GM18520 (cell line): Measurements from ENCODE around the gene CLIC4.
"Not testable (repeated sequence)": the region's sequence is repeated elsewhere in the genome, so short reads cannot be mapped to it uniquely, and the experiment has no call there.

ENCODE experiments used
- ATAC-seq: cut with Tn5 transposase; IDR thresholded peaks from one replicate; pipeline ENCODE4 v1.9.1; 2021; ENCODE audit not compliant: unreplicated experiment

Gene CLIC4

DNA sequence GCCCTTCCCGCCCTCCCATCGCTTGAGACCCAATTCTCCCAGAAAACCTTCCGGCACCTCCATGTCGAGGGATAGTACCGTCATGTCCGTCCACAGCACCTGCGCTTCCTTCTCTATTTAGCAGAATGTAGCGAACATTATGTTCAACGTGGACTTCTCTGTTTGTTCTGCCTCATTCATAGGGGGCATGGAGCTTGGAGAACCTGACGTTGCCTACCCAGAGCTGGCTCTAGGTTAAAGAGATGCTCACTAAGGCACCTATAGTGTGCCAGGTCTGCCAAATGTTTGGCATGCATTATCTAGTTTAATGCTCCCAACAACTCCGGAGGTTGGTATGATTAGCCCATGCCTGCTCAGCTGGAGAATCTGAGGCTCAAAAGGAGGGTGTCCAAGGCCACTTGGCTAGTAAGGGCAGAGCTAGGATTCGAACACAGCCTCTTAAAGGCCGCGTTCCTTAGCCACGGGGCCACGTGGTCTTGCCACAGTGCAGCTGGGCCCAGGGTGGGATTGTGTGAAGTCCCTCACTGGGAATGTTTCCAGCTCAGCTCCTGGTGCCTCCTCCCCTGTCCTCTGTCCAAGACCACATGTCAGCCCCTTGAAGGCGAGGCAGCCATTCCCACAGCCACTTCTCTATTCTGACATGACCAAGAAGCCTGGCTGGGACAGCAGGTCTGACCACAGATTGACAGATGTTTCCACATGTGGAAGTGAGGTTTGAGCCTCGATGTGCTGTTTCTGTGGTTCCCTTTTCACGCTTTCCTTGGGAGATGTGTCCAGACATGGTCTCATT lies 127.0 kb downstream of the CLIC4 start:
- ATAC-seq = no peak

DNA sequence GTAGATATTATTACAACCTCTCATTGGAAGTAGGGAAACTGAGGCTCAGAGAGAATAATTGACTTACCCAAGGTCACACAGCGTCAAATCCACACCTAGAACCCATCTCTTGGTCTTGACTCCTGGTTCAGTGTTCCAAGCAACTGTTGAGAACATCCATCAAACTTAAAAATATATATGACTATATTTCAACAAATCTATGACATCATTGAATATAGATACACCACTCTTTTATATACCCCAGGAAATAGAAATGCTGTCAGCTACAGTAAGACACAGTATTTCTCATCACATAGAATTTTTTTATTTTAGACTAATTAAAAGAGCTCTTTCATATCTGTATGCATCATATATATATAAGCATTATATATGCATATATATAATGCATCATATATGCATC lies 127.9 kb downstream of the CLIC4 start:
- no peak for ATAC-seq

DNA sequence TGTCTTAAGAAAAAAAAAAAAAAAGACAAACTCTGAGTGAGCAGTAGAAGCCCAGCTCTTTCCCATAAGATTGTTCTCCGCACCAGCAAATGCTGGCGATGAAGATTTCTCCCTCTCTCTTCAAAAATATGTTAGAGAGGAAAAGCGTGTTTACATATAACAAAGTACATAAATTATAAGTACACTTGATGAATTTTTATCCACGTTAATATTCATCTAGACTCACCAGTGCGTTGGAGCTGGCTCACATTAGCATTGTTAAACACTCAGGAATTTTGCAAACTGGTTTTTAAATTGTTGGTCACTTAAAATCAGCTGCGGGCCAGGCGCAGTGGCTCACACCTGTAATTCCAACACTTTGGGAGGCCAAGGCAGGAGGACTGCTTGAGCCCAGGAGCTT lies 128.8 kb downstream of the CLIC4 start:
- ATAC-seq = no peak

DNA sequence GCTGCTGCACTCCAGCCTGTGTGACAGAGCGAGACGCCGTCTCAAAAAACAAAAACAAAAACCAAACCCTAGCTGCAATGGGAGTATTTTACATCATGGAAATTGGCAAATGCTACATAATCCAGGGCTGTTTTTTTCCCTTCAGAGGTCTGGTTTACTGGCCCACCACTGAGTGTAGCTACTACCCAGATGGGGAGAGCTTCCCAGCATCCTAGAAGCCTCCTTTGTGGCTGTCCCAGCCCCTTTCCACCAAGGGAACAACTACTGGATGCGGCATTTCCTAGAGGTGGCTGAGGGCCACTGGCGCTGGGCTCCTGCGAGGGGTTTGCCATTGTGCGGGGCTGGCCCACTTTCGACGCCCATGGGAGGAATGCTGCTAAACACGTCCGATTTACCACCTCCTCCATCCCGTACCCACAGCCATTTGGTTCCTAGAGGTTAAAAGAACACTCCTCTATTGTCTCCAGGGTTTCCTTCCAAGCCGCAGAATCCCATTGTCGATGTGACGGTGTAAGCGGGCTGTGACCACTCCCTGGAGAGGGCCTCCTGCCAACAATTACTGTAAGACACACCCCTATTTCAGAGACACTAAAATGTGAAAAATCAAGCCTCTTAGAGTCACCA lies 129.5 kb downstream of the CLIC4 start:
- no peak for ATAC-seq

DNA sequence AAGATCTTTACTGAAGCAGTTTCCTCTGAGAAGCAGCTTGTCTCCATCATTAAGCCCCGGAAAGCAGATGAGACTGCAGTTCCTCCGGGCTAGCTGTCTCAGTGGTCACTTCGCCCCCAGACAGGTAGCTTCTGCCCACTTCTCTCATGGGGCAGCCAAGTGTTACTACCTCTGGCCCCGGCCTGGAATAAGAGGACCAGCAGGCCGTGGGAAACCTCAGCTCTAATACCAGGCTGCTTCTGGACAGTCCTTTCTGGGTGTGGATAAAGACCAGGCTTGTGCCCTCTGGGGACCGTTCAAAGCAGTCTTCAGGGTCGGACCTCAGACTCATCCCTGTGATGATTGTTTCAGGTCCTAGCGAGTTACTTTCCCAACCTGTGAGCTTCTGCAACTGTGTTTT lies 130.0 kb downstream of the CLIC4 start:
- ATAC-seq = no peak

DNA sequence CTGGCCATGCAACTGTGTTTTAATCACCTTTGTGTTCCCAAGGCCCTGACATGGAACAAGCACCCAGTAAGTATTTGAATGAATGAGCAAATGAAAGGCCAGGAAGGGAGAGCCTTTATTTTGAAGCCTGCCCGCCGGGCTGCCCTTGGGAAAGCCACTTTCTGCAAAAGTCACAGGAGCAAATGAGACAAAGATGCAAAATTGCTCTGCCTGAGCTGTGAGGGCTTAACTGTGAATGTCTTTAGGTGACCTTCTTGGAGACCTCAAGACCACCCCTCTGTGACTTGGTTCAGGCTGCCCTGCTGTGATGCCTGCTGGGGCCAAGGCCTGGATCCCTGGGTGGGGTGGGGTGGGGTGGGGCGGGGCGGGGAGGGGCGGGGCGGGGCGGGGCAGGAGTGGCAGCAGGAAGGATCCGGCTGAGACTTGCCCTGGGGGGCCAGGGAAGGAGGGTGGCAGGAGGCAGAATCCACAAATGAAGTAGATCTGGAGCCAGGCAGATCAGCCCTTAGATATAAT lies 130.8 kb downstream of the CLIC4 start:
- ATAC-seq = no peak

DNA sequence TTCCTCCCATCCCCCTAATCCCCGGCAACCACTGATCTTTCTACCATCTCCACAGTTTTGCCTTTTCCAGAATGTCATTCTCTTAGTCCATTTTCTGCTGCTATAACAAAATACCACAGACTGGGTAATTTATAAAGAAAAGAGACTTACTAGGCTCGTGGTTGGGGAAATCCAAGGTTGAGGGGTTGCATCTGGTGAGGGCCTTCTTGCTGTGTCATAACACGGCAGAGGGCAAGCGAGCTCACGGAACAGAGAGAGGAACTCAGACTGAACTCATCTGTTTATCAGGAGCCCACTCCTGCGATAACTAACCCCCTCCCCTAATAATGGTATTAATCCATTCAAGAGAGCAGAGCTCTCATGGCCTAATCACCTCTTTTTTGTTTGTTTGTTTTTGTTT lies 132.8 kb downstream of the CLIC4 start:
- ATAC-seq = no peak

DNA sequence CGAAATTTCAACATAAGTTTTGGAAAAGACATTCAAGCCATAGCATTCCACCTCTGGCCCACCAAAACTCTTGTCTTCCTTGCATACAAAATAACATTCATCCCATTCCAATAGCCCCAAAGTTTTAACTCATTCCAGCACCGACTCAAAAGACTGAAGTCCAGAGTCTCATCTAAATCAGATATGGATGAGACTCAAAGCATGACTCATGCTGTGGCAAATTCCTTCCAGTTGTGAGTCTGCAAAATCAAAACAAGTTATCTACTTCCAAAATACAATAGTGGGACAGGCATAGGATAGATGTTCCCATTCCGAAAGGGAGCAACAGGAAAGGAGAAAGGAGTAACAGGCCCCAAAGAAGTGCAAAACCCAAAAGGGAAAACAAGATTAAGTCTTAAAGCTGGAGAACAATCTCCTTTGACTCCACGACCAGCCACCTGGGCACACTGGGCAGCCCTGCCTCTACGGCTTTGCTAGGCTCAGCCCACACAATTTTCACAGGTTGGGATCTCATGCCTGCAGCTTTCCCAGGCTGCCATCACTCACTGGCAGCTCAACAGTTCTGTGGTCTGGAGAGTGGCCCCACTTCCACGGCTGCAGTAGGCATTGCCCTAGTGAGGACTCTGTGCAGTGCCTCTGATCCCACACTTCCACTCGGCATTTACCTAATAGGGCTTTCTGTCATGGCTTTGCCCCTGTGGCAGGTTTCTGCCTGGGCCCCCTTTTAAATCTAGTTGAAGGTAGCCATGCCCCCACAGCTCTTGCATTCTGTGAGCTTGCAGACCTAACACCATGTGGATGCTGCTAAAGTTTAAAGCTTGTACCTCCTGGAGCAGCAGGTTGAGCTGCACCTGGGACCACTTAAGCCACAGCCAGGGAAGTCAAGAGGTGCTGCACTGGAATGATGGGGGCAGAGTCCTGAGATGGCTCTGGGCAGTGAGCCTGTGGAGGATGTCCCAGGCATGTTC lies 133.8 kb downstream of the CLIC4 start:
- ATAC-seq = no peak

DNA sequence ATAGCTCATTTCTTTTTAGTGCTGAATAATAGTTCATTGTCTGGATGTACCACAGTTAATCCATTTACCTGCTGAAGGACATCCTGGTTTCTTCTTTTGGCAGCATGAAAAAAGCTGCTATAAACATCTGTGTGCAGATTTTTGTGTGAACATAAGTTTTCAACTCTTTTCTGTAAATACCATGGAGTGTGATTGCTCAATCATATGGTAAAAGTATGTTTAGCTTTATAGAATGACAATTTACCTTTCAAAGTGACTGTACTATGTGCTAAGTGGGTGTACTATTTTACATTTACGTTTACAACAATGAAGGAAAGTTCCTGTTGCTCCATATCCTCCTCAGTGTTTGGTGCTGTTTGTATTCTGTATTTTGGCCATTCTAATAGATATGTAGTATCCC lies 135.8 kb downstream of the CLIC4 start:
- ATAC-seq = no peak

DNA sequence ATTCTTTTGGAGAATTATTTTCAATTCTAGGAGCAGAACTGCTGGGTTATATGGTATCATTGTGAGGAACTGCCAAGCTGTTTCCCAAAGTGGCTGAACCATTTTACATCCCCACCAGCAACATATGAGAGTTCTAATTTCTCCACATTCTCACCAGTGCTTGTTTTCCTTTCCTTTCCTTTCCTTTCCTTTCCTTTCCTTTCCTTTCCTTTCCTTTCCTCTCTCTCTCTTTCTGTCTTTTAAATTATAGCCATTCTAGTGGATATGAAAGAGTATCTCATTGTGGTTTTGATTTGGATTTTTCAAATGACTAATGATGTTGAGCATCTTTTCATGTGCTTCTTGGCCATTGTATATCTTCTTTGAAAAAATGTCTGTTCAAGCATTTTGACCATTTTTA lies 139.5 kb downstream of the CLIC4 start:
- no peak for ATAC-seq

DNA sequence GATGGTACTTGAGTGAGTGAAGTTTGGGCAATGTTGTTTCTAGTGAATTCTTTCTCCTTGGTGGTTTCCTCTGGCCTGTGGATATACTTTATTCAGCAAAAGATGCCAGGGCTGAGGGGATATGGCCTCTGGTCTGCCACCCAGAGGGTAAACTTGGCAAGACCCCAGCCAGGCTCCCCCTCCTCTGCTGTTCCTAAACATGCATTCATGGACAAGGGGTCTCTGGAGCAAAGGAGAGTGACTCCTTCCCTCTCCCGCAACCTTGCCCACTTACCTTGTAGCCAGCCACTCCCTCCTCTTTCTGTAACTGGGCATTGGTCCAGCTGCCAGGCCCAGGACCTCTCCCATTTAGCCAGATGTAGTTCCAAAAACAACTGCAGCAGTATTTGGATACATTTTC lies 141.0 kb downstream of the CLIC4 start:
- ATAC-seq = no peak

DNA sequence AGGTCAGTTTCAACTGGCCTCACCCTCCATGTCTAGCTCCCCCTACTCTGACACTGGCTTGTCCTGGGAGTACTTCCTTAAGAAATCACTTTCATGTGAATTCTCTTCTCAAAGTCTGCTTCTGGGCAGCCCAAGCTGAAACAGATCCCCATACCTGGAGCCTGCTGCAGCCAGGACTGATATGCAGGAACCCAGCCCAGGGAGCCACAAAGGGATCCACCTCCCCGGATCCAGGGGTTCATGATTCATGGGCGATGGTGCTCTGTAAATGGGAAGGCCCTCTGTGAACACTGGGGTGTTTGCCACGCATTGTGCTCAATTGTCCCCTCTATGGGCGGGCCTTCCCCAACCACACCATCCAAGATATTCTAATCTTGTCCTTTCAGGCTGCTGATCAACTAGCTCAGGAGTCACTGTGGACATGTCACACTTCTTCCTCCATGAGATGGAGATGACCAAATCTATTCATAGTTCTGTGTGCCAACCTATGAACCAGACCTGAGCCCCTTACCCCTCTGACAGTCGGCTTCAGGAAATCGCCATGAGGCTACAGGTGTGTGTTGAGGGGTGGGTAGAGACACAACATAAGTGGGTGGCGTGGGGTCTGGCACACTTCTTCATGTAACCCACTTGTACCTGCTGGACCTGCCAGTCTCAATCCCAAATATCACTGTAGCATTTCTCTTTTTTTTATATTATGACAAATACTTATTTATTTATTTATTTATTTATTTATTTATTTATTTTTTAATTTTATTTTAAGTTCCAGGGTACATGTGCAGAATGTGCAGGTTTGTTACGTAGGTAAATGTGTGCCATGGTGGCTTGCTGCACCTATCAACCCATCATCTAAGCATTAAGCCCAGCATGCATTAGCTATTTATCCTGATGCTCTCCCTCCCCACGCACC lies 143.1 kb downstream of the CLIC4 start:
- ATAC-seq = no peak

DNA sequence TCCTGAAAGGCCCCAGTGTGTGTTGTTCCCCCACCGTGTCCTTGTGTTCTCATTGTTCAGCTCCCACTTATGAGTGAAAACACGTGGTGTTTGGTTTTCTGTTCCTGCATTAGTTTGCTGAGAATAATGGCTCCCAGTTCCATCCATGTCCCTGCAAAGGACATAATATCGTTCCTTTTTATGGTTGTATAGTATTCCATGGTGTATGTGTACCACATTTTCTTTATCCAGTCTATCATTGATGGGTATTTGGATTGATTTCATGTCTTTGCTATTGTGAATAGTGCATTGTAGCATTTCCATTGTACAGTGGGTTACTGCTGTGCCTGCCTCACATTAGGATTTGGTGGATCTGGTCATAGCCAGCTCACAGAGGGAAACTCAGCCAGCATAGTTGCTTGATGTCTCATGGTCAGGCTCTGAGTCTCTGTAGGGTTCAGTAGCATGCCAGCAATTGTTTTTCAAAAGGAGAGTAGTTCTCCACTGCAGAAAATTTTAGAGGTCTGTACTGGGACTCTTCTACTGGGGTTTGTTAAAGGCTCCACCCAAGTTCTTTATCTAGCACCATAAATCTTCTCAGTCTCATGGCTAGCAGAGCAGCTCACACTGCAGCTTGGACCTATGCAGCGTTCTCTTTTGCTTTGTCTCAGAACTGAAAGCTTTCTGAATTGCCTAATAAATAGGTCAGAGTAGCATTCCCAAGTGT lies 143.9 kb downstream of the CLIC4 start:
- ATAC-seq = no peak

DNA sequence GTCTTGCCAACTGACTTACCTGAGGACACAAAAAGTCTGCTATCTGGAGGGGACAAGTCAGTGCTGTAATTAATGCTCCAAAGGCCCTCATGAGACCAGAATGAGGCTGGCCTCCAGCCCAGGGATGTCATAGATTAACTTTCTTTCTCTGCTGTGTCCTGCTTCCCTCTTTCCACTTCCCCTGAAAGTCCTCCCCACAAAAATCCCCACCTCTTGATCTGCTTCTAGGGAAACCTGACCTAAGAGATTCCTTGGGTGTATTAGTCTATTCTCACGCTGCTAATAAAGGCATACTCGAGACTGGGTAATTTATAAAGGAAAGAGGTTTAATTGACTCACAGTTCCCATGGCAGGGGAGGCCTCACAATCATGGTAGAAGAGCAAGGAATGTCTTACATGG lies 145.6 kb downstream of the CLIC4 start:
- ATAC-seq = no peak

DNA sequence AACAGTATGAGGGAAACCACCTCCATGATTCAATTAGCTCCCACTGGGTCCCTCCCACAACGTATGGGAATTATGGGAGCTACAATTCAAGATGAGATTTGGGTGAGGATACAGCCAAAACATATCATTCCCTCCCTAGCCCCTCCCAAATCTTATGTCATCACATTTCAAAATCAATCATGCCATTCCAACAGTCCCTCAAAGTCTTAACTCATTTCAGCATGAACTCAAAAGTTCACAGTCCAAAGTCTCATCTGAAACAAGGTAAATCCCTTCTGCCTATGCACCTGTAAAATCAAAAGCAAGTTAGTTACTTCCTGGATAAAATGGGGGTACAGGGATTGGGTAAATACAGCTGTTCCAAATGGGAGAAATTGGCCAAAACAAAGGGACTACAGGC lies 146.1 kb downstream of the CLIC4 start:
- ATAC-seq = not testable (repeated sequence)

DNA sequence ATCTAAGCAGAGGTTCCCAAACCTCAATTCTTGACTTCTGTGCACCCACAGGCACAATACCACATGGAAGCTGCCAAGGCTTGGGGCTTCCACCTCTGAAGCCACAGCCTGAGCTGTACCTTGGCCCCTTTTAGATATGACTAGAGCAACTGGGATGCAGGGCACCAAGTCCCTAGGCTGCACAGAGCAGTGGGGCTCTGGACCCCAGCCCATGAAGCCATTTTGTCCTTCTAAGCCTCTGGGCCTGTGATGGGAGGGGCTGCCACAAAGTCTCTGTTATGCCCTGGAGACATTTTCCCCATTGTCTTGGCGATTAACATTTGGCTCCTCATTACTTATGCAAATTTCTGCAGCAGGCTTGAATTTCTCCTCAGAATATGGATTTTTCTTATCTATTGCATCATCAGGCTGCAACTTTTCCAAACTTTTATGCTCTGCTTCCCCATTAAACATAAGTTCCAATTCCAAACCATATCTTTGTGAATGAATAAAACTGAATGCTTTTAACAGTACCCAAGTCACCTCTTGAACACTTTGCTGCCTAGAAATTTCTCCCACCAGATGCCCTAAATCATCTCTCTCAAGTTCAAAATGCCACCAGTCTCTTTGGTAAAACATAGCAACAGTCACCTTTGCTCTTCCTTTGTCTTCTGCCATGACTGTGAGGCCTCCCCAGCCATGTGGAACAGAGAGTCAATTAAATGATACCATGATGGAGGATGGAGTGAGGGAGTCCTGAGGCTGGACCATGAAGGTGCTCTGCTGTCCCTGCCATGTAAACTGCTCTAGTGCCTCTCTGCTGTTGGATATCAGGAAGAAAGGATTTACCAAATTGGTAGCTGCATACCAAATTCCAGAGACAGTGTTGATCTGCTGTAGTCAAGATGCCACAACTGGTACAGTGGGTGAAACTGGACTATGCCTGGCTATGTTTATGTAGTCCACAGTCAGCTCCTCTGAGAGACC lies 147.2 kb downstream of the CLIC4 start:
- no peak for ATAC-seq

DNA sequence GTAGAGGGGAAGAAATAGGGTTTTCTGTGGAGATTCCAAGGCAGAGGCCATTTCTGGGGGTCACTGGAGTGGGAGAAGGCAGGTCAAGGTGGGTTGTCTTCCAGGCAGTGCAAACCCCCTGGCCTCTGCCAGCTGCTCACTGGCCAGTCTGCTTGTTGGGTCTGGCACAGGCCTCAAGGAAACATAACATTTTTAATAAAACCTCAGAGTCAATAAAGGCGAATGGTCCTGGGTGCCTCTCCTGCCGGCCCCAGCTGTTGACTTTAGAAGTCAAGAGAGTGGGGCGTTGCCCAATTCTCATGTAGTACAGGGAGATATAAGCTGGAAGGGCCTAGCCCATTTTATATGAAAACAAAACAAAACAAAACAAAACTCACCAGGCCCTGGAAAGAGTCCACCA lies 148.2 kb downstream of the CLIC4 start:
- no peak for ATAC-seq
